GM23338 (cell line): ENCODE results near the gene CACNB4. TPM values are rescaled to one million over a fixed set of nuclear protein-coding genes. Genes with fewer than 3 reads are reported as not detected.

Source experiments
- ATAC-seq: fragments of 200-7000 bp; cut with Tn5 transposase; 3 replicates; pipeline ENCODE4 v1.9.1; 2020
- DNase-seq: peaks from one replicate; pipeline ENCODE4 v3.0.0-alpha.2; 2015; ENCODE audit warnings: low spot score
- H2AFZ ChIP-seq: fragments of 200-600 bp; sonication (generic); 2 replicates; pipeline ENCODE4 v1.8.0; 2016; ENCODE audit warnings: antibody characterized with exemption, mild to moderate bottlenecking, moderate library complexity
- H3F3A ChIP-seq: fragments of 200-600 bp; sonication (generic); replicated peaks from 2 replicates; pipeline ENCODE4 v1.8.0; 2017; ENCODE audit warnings: antibody characterized with exemption, mixed run types, low read depth
- H3K27ac ChIP-seq: fragments of 200-600 bp; sonication (generic); 2 replicates; pipeline ENCODE4 v1.6.1; 2016; ENCODE audit warnings: low read depth
- H3K27me3 ChIP-seq: fragments of 200-600 bp; sonication (generic); 2 replicates; pipeline ENCODE4 v1.8.0; 2016; ENCODE audit warnings: mild to moderate bottlenecking, mixed run types, moderate library complexity; ENCODE audit not compliant: insufficient read depth
- H3K36me3 ChIP-seq: fragments of 200-600 bp; sonication (generic); 2 replicates; pipeline ENCODE4 v1.8.0; 2016; ENCODE audit warnings: mild to moderate bottlenecking; ENCODE audit not compliant: insufficient read depth
- H3K4me1 ChIP-seq: fragments of 200-600 bp; sonication (generic); 2 replicates; pipeline ENCODE4 v1.8.0; 2016; ENCODE audit warnings: mild to moderate bottlenecking, moderate library complexity; ENCODE audit not compliant: insufficient read depth
- H3K4me2 ChIP-seq: fragments of 200-600 bp; sonication (generic); 2 replicates; pipeline ENCODE4 v1.7.1; 2017; ENCODE audit warnings: mixed run types
- H3K4me3 ChIP-seq: fragments of 200-600 bp; sonication (generic); 2 replicates; pipeline ENCODE4 v1.6.1; 2016; ENCODE audit warnings: mixed run types
- H3K79me2 ChIP-seq: fragments of 200-600 bp; sonication (generic); replicated peaks from 2 replicates; pipeline ENCODE4 v1.8.0; 2017; ENCODE audit warnings: mild to moderate bottlenecking; ENCODE audit not compliant: insufficient read depth
- H3K9me2 ChIP-seq: fragments of 200-600 bp; sonication (generic); 2 replicates; pipeline ENCODE4 v1.8.0; 2017; ENCODE audit not compliant: insufficient read depth
- H4K20me1 ChIP-seq: fragments of 200-600 bp; sonication (generic); replicated peaks from 2 replicates; pipeline ENCODE4 v1.8.0; 2017; ENCODE audit warnings: mild to moderate bottlenecking; ENCODE audit not compliant: insufficient read depth
- H3K27ac Mint-ChIP-seq: 2 replicates; pipeline ENCODE4 v1.8.0; 2020; ENCODE audit warnings: inconsistent platforms, mild to moderate bottlenecking, moderate library complexity, mixed read lengths
- H3K27me3 Mint-ChIP-seq: 3 replicates; pipeline ENCODE4 v1.8.0; 2022; ENCODE audit warnings: low read depth, mild to moderate bottlenecking, moderate library complexity, mixed read lengths, inconsistent platforms; ENCODE audit not compliant: insufficient read depth, poor library complexity
- H3K36me3 Mint-ChIP-seq: 3 replicates; pipeline ENCODE4 v1.8.0; 2021; ENCODE audit warnings: low read depth, mild to moderate bottlenecking, inconsistent platforms, moderate library complexity, mixed read lengths
- H3K4me1 Mint-ChIP-seq: 3 replicates; pipeline ENCODE4 v1.8.0; 2020; ENCODE audit warnings: mild to moderate bottlenecking, inconsistent platforms, mixed read lengths
- H3K4me3 Mint-ChIP-seq: 3 replicates; pipeline ENCODE4 v1.8.0; 2021; ENCODE audit warnings: moderate library complexity, mild to moderate bottlenecking, inconsistent platforms, mixed read lengths
- H3K9me3 Mint-ChIP-seq: 3 replicates; pipeline ENCODE4 v1.8.0; 2020; ENCODE audit warnings: moderate library complexity, mild to moderate bottlenecking, inconsistent platforms, mixed read lengths
- CREB1 ChIP-seq: fragments of 250-450 bp; sonication (Bioruptor Pico); IDR thresholded peaks from 2 replicates; pipeline ENCODE4 v1.5.0; 2020; ENCODE audit warnings: low read depth, mild to moderate bottlenecking, moderate library complexity
- ETS1 ChIP-seq: IDR thresholded peaks from 2 replicates; pipeline ENCODE4 v1.6.1; 2016; ENCODE audit warnings: antibody characterized with exemption
- JUNB ChIP-seq: IDR thresholded peaks from one replicate; pipeline ENCODE4 v1.6.1; 2016; ENCODE audit warnings: antibody characterized with exemption; ENCODE audit not compliant: unreplicated experiment
- POLR2AphosphoS5 ChIP-seq: IDR thresholded peaks from 2 replicates; pipeline ENCODE4 v1.6.1; 2016; ENCODE audit warnings: antibody characterized with exemption, low read depth
- ZNF114 ChIP-seq: fragments of 250-450 bp; sonication (Bioruptor Pico); IDR thresholded peaks from 2 replicates; pipeline ENCODE4 v1.5.0; 2020; ENCODE audit warnings: mild to moderate bottlenecking, moderate library complexity
- ZNF331 ChIP-seq: fragments of 250-450 bp; sonication (Bioruptor Pico); IDR thresholded peaks from 2 replicates; pipeline ENCODE4 v1.5.0; 2020; ENCODE audit warnings: low read depth, mild to moderate bottlenecking, moderate library complexity
- polyA plus RNA-seq: library from polyadenylated mRNA; unstranded; fragments of >200 nt; fragmentation: Nextera tagmentation; extraction: Ambion mirVana; gene quantifications from 2 replicates; pipeline ENCODE4 v1.2.1, GENCODE V29; 2016
- total RNA-seq: library from RNA; depleted of rRNA; stranded (reverse); fragments of >200 nt; shearing (Covaris generic); gene quantifications from 2 replicates; pipeline ENCODE4 v1.2.3, GENCODE V29; 2014
- TF ChIP-seq, protein P1 (sequence below): fragments of 250-450 bp; sonication (Bioruptor Pico); IDR thresholded peaks from 2 replicates; pipeline ENCODE4 v1.5.0; 2020; ENCODE audit warnings: mild to moderate bottlenecking, moderate library complexity
- TF ChIP-seq, protein P2 (sequence below), 2 experiments: fragments of 200-600 bp in 1 of 2; sonication (generic) in 1 of 2; conservative IDR thresholded peaks; 2 replicates each; pipeline versions ENCODE4 v1.5.1 to v1.6.1; 2016 to 2017; ENCODE audit warnings: antibody characterized with exemption in 2 of 2, low read depth in 2 of 2, mild to moderate bottlenecking in 2 of 2, moderate library complexity in 1 of 2

CACNB4 gene
- total and polyA plus RNA-seq, 2 experiments from 2014 or later: 4.0 to 9.8 TPM

DNA sequence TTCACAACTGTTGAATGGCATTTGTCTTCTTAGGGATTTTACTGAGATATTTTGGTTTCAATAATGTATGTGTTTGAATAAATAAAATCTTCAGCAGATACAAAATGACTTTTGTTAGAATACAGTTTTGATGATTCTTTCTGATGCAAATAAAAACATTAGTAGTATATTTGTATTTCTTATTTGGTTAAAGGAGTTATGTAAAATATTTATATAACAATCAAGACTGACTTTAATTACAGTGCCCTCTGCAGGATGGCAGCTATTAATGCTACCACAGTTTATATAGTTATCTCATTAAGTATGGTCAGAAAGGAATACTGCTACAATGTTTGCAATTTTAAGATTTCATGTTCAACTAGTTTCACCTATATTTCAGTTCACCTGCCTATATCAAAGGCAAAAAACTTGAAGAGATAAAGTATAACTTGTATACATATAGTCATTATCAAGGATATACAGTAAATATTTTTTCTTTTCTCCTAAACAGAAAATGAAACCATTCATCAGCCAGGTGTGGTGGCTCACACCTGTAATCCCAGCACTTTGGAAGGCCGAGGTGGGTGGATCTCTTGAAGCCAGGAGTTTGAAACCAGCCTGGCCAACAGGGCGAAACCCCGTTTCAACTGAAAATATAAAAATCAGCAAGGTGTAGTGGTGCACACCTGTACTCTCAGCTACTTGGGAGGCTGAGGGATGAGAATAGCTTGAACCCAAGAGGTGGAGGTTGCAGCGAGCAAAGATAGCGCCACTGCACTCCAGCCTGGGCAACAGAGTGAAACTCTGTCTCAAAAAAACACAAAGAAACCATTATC is 290.4 kb downstream of the CACNB4 start:
- H3K27ac Mint-ChIP-seq: no peak overlapping the region
- TF ChIP-seq JUNB (no peak), ZNF331 (CRISPR knock-in tag) (no peak), ETS1 (no peak), POLR2AphosphoS5 (no peak), CREB1 (CRISPR knock-in tag) (no peak), ZNF114 (CRISPR knock-in tag) (no peak)
- TF ChIP-seq, protein P1, sequence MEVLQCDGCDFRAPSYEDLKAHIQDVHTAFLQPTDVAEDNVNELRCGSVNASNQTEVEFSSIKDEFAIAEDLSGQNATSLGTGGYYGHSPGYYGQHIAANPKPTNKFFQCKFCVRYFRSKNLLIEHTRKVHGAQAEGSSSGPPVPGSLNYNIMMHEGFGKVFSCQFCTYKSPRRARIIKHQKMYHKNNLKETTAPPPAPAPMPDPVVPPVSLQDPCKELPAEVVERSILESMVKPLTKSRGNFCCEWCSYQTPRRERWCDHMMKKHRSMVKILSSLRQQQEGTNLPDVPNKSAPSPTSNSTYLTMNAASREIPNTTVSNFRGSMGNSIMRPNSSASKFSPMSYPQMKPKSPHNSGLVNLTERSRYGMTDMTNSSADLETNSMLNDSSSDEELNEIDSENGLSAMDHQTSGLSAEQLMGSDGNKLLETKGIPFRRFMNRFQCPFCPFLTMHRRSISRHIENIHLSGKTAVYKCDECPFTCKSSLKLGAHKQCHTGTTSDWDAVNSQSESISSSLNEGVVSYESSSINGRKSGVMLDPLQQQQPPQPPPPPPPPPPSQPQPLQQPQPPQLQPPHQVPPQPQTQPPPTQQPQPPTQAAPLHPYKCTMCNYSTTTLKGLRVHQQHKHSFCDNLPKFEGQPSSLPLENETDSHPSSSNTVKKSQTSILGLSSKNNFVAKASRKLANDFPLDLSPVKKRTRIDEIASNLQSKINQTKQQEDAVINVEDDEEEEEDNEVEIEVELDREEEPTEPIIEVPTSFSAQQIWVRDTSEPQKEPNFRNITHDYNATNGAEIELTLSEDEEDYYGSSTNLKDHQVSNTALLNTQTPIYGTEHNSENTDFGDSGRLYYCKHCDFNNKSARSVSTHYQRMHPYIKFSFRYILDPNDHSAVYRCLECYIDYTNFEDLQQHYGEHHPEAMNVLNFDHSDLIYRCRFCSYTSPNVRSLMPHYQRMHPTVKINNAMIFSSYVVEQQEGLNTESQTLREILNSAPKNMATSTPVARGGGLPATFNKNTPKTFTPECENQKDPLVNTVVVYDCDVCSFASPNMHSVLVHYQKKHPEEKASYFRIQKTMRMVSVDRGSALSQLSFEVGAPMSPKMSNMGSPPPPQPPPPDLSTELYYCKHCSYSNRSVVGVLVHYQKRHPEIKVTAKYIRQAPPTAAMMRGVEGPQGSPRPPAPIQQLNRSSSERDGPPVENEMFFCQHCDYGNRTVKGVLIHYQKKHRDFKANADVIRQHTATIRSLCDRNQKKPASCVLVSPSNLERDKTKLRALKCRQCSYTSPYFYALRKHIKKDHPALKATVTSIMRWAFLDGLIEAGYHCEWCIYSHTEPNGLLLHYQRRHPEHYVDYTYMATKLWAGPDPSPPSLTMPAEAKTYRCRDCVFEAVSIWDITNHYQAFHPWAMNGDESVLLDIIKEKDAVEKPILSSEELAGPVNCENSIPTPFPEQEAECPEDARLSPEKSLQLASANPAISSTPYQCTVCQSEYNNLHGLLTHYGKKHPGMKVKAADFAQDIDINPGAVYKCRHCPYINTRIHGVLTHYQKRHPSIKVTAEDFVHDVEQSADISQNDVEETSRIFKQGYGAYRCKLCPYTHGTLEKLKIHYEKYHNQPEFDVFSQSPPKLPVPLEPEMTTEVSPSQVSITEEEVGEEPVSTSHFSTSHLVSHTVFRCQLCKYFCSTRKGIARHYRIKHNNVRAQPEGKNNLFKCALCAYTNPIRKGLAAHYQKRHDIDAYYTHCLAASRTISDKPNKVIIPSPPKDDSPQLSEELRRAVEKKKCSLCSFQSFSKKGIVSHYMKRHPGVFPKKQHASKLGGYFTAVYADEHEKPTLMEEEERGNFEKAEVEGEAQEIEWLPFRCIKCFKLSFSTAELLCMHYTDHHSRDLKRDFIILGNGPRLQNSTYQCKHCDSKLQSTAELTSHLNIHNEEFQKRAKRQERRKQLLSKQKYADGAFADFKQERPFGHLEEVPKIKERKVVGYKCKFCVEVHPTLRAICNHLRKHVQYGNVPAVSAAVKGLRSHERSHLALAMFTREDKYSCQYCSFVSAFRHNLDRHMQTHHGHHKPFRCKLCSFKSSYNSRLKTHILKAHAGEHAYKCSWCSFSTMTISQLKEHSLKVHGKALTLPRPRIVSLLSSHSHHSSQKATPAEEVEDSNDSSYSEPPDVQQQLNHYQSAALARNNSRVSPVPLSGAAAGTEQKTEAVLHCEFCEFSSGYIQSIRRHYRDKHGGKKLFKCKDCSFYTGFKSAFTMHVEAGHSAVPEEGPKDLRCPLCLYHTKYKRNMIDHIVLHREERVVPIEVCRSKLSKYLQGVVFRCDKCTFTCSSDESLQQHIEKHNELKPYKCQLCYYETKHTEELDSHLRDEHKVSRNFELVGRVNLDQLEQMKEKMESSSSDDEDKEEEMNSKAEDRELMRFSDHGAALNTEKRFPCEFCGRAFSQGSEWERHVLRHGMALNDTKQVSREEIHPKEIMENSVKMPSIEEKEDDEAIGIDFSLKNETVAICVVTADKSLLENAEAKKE: no peak
- TF ChIP-seq, protein P2, sequence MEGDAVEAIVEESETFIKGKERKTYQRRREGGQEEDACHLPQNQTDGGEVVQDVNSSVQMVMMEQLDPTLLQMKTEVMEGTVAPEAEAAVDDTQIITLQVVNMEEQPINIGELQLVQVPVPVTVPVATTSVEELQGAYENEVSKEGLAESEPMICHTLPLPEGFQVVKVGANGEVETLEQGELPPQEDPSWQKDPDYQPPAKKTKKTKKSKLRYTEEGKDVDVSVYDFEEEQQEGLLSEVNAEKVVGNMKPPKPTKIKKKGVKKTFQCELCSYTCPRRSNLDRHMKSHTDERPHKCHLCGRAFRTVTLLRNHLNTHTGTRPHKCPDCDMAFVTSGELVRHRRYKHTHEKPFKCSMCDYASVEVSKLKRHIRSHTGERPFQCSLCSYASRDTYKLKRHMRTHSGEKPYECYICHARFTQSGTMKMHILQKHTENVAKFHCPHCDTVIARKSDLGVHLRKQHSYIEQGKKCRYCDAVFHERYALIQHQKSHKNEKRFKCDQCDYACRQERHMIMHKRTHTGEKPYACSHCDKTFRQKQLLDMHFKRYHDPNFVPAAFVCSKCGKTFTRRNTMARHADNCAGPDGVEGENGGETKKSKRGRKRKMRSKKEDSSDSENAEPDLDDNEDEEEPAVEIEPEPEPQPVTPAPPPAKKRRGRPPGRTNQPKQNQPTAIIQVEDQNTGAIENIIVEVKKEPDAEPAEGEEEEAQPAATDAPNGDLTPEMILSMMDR (conservative IDR thresholded peaks at IDR 0.05; ENCODE audit: low read depth in 2 of 2): peak in 1 of 2 experiments; percentile 70; a peak in 3 of 4 replicates
- H3K27me3 Mint-ChIP-seq: no peaks in the 10 kb centered on the region
- H4K20me1 ChIP-seq: no peaks in the 10 kb centered on the region; the same call in 1 of the 2 replicates
- no peaks in the 10 kb centered on the region for H3F3A ChIP-seq
- no peaks in the 10 kb centered on the region for H3K9me2 ChIP-seq
- no peak overlapping the region for H3K4me3 Mint-ChIP-seq
- 0 out of 2 replicates have a peak overlapping the region, but pooled peaks have one; percentile 46 for H3K27ac ChIP-seq
- H3K36me3 ChIP-seq: peaks cover 23% of the 10 kb centered on the region
- ATAC-seq (no peak), DNase-seq (peak; percentile 29)
- no peaks in the 10 kb centered on the region for H3K9me3 Mint-ChIP-seq
- no peaks in the 10 kb centered on the region; the same call in 1 of the 2 replicates for H3K79me2 ChIP-seq
- H3K4me3 ChIP-seq: no peak overlapping the region
- no peaks in the 10 kb centered on the region for H3K4me1 ChIP-seq
- H3K36me3 Mint-ChIP-seq: peaks cover 29% of the 10 kb centered on the region; the same call in 2 of the 3 replicates
- H3K4me1 Mint-ChIP-seq: no peaks in the 10 kb centered on the region
- no peaks in the 10 kb centered on the region for H3K27me3 ChIP-seq
- H3K4me2 ChIP-seq: no peak overlapping the region
- no peak overlapping the region for H2AFZ ChIP-seq
